Hematopoietic multipotent progenitor cell treated with erythropoietin and hydrocortisone succinate and interleukin-3 and kit ligand, for 15 days (in vitro differentiated cells): ENCODE results near the gene CDKAL1.
"Not testable (repeated sequence)": the region's sequence is repeated elsewhere in the genome, so short reads cannot be mapped to it uniquely, and the experiment has no call there.

Experiments
- DNase-seq: peaks from one replicate; pipeline ENCODE4 v3.0.0-alpha.2; 2015; ENCODE audit warnings: low spot score

CDKAL1 gene

GRCh38 chr6:20554326-20554725 is 20.1 kb downstream of the CDKAL1 start:
- no peak for DNase-seq

- DNase-seq, result no peak
Observed at GRCh38 chr6:20554817-20555216, 20.6 kb downstream of the CDKAL1 start.

- DNase-seq, result no peak
Observed at GRCh38 chr6:20559924-20560551, 25.8 kb downstream of the CDKAL1 start.

GRCh38 chr6:20563377-20563776 is 29.1 kb downstream of the CDKAL1 start:
- no peak for DNase-seq

- DNase-seq, result peak; percentile 64
Observed at GRCh38 chr6:20564269-20564668, 30.0 kb downstream of the CDKAL1 start.

- DNase-seq, result no peak
Observed at GRCh38 chr6:20564777-20565176, 30.5 kb downstream of the CDKAL1 start.

GRCh38 chr6:20565342-20565741 is 31.1 kb downstream of the CDKAL1 start:
- no peak for DNase-seq

GRCh38 chr6:20566109-20566508 is 31.9 kb downstream of the CDKAL1 start:
- DNase-seq, result no peak

- DNase-seq, result no peak
Observed at GRCh38 chr6:20569000-20569610, 34.8 kb downstream of the CDKAL1 start.

- DNase-seq, result no peak
Observed at GRCh38 chr6:20571261-20571660, 37.0 kb downstream of the CDKAL1 start.

- DNase-seq, result no peak
Observed at GRCh38 chr6:20572288-20572687, 38.0 kb downstream of the CDKAL1 start.

GRCh38 chr6:20572940-20573339 is 38.7 kb downstream of the CDKAL1 start:
- no peak for DNase-seq

- no peak for DNase-seq
Observed at GRCh38 chr6:20574355-20574754, 40.1 kb downstream of the CDKAL1 start.

GRCh38 chr6:20575125-20575524 is 40.9 kb downstream of the CDKAL1 start:
- DNase-seq, result peak; percentile 68

GRCh38 chr6:20575704-20576451 is 41.6 kb downstream of the CDKAL1 start:
- no peak for DNase-seq

GRCh38 chr6:20577173-20577688 is 43.0 kb downstream of the CDKAL1 start:
- DNase-seq, result no peak

- DNase-seq, result no peak
Observed at GRCh38 chr6:20581070-20581469, 46.8 kb downstream of the CDKAL1 start.

GRCh38 chr6:20582586-20583443 is 48.6 kb downstream of the CDKAL1 start:
- no peak for DNase-seq

- DNase-seq, result no peak
Observed at GRCh38 chr6:20583444-20583800, 49.2 kb downstream of the CDKAL1 start.

- no peak for DNase-seq
Observed at GRCh38 chr6:20584100-20584731, 50.0 kb downstream of the CDKAL1 start.

- DNase-seq, result no peak
Observed at GRCh38 chr6:20589266-20589665, 55.0 kb downstream of the CDKAL1 start.

- not testable (repeated sequence) for DNase-seq
Observed at GRCh38 chr6:20590476-20590875, 56.2 kb downstream of the CDKAL1 start.
